Hepatocyte (in vitro differentiated cells): ENCODE data around the gene PHF12. TPM values are rescaled to one million over a fixed set of nuclear protein-coding genes. Genes with fewer than 3 reads are reported as not detected.

ENCODE experiments used
- DNase-seq: peaks from one replicate; pipeline ENCODE4 v3.0.0-alpha.2; 2016; ENCODE audit warnings: low spot score
- H2AFZ ChIP-seq: fragments of 200-600 bp; sonication (generic); 2 replicates; pipeline ENCODE4 v1.6.0; 2016; ENCODE audit warnings: antibody characterized with exemption, mild to moderate bottlenecking
- H3K27ac ChIP-seq: fragments of 200-600 bp; sonication (generic); 2 replicates; pipeline ENCODE4 v1.5.1; 2016; ENCODE audit warnings: mild to moderate bottlenecking
- H3K27me3 ChIP-seq: fragments of 200-600 bp; sonication (generic); 2 replicates; pipeline ENCODE4 v1.6.1; 2016
- H3K36me3 ChIP-seq: fragments of 200-600 bp; sonication (generic); replicated peaks from 2 replicates; pipeline ENCODE4 v1.5.1; 2016; ENCODE audit warnings: low read depth; ENCODE audit not compliant: insufficient read depth
- H3K4me1 ChIP-seq: fragments of 200-600 bp; sonication (generic); 2 replicates; pipeline ENCODE4 v1.5.1; 2016; ENCODE audit warnings: mild to moderate bottlenecking, moderate library complexity; ENCODE audit not compliant: insufficient read depth
- H3K4me2 ChIP-seq: fragments of 200-600 bp; sonication (generic); 2 replicates; pipeline ENCODE4 v1.6.0; 2016
- H3K4me3 ChIP-seq: fragments of 200-600 bp; sonication (generic); 2 replicates; pipeline ENCODE4 v1.5.1; 2016; ENCODE audit warnings: mild to moderate bottlenecking
- H3K79me2 ChIP-seq: fragments of 200-600 bp; sonication (generic); 2 replicates; pipeline ENCODE4 v1.6.0; 2017; ENCODE audit warnings: mild to moderate bottlenecking
- H3K9me2 ChIP-seq: fragments of 200-600 bp; sonication (generic); replicated peaks from 2 replicates; pipeline ENCODE4 v1.6.0; 2017; ENCODE audit warnings: mild to moderate bottlenecking; ENCODE audit not compliant: insufficient read depth
- H3K9me3 ChIP-seq: fragments of 200-600 bp; sonication (generic); 2 replicates; pipeline ENCODE4 v1.5.1; 2016; ENCODE audit warnings: low read depth, mild to moderate bottlenecking
- H4K20me1 ChIP-seq: fragments of 200-600 bp; sonication (generic); 2 replicates; pipeline ENCODE4 v1.6.0; 2016; ENCODE audit warnings: mild to moderate bottlenecking; ENCODE audit not compliant: insufficient read depth, poor library complexity, severe bottlenecking
- CTCF ChIP-seq: fragments of 200-600 bp; sonication (generic); IDR thresholded peaks from 2 replicates; pipeline ENCODE4 v1.5.1; 2016; ENCODE audit warnings: antibody characterized with exemption, mild to moderate bottlenecking; ENCODE audit not compliant: poor library complexity
- EZH2 ChIP-seq: fragments of 200-600 bp; sonication (generic); IDR thresholded peaks from 2 replicates; pipeline ENCODE4 v1.6.1; 2016; ENCODE audit warnings: antibody characterized with exemption, mild to moderate bottlenecking, borderline replicate concordance
- EZH2phosphoT487 ChIP-seq: fragments of 200-600 bp; sonication (generic); IDR thresholded peaks from one replicate; pipeline ENCODE4 v1.6.1; 2018; ENCODE audit warnings: antibody characterized with exemption, mild to moderate bottlenecking, low read depth, moderate library complexity; ENCODE audit not compliant: unreplicated experiment, severe bottlenecking
- WGBS: methylation state at CpG from one replicate; pipeline ENCODE4 v1.1.6; 2016; ENCODE audit warnings: low lambda C conversion rate; ENCODE audit errors: missing lambda C conversion rate; 5-methylcytosine and 5-hydroxymethylcytosine counted together
- polyA plus RNA-seq: library from polyadenylated mRNA; unstranded; fragments of >200 nt; fragmentation: Nextera tagmentation; extraction: Ambion mirVana; gene quantifications from 2 replicates; pipeline ENCODE4 v1.2.1, GENCODE V29; 2016
- total RNA-seq: library from RNA; depleted of rRNA; stranded (reverse); fragments of >200 nt; gene quantifications from 2 replicates; pipeline ENCODE4 v1.2.3, GENCODE V29; 2014

The PHF12 gene
- total and polyA plus RNA-seq, 2 experiments from 2014 or later, result 12.1 to 19.0 TPM

DNA sequence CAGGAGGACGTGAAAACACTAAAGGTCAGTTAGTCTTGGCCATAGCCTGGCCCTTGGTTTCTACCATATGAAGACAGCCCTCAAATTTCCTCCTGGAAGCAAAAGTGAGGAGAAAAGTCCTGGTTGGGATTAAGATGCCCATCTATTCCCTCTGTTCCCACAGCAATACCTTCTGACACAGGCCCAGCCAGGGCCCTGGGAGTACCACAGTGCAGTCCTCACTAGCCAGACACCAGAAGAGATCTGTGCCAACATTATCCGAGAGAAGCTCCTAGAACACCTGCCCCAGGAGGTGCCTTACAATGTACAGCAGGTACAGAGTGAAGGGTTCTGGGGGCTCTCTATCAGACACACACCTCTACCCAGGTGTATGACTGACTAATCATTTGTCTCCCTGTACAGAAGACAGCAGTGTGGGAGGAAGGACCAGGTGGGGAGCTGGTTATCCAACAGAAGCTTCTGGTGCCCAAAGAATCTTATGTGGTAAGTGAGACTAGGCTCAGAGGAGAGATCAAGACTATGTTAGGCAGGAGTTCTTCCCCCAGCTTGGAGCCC is 92.4 kb downstream of the PHF12 start:
- no peak for DNase-seq
- no peak for TF ChIP-seq EZH2phosphoT487
- TF ChIP-seq CTCF, result no peak
- no peak for TF ChIP-seq EZH2
- Histone ChIP-seq H4K20me1 (no peaks in the 10 kb centered on the region), H3K4me2 (no peak overlapping the region), H3K9me2 (no peaks in the 10 kb centered on the region), H3K4me1 (peaks cover 9% of the 10 kb centered on the region), H3K27me3 (no peaks in the 10 kb centered on the region), H3K36me3 (no peaks in the 10 kb centered on the region), H2AFZ (no peak overlapping the region), H3K4me3 (no peak overlapping the region), H3K9me3 (no peaks in the 10 kb centered on the region), H3K27ac (no peak overlapping the region), H3K79me2 (peaks cover 13% of the 10 kb centered on the region)
- WGBS, result 47% methylated on average over 2 of the region's 2 CpGs

GRCh38 chr17:28857905-28858800 is 93.2 kb downstream of the PHF12 start:
- Histone ChIP-seq H3K27ac (no peak overlapping the region), H3K9me2 (no peaks in the 10 kb centered on the region), H3K79me2 (peaks cover 13% of the 10 kb centered on the region), H3K4me3 (no peak overlapping the region), H2AFZ (no peak overlapping the region), H3K27me3 (no peaks in the 10 kb centered on the region), H4K20me1 (no peaks in the 10 kb centered on the region), H3K4me1 (peaks cover 9% of the 10 kb centered on the region), H3K9me3 (no peaks in the 10 kb centered on the region), H3K4me2 (no peak overlapping the region), H3K36me3 (no peaks in the 10 kb centered on the region)
- DNase-seq, result no peak
- TF ChIP-seq CTCF (no peak), EZH2 (no peak), EZH2phosphoT487 (no peak)
- 92% methylated on average over 3 of the region's 3 CpGs for WGBS

- Histone ChIP-seq H3K4me2 (peak overlapping the region; percentile 92), H4K20me1 (no peaks in the 10 kb centered on the region), H2AFZ (no peak overlapping the region), H3K27ac (no peak overlapping the region), H3K9me2 (no peaks in the 10 kb centered on the region), H3K36me3 (no peaks in the 10 kb centered on the region), H3K27me3 (no peaks in the 10 kb centered on the region), H3K79me2 (peaks cover 13% of the 10 kb centered on the region), H3K4me1 (peaks cover 9% of the 10 kb centered on the region), H3K9me3 (no peaks in the 10 kb centered on the region), H3K4me3 (no peak overlapping the region)
- TF ChIP-seq EZH2 (no peak), EZH2phosphoT487 (no peak), CTCF (no peak)
- over 99% methylated on average over 5 of the region's 5 CpGs for WGBS
- DNase-seq, result no peak
Observed at GRCh38 chr17:28856028-28856574, 95.2 kb downstream of the PHF12 start.
